GDM1 (cell line): ENCODE data around the gene RRP36.
A peak's percentile ranks its signal among the peaks of the same experiment; 100 is the strongest.

Experiments
- DNase-seq: peaks from one replicate; lab custom pipeline; 2025; lab: John Stamatoyannopoulos, UW

RRP36 gene

DNA sequence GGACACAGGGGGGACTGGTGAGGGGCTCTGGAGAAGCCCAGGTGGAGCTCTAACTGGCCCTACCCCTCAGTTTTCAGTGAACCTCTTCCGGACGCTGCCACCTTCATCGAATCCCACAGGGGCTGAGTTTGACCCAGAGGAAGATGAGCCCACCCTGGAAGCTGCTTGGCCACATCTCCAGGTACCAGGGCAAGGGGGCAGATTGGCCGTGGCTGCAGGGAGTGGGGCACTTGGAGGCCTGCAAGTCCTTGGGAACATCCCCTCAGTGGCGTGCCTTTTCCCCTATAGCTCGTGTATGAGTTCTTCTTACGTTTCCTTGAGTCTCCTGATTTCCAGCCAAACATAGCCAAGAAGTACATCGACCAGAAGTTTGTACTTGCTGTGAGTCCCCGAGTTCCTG lies 14.3 kb upstream of the RRP36 start:
- DNase-seq, result no peak

DNA sequence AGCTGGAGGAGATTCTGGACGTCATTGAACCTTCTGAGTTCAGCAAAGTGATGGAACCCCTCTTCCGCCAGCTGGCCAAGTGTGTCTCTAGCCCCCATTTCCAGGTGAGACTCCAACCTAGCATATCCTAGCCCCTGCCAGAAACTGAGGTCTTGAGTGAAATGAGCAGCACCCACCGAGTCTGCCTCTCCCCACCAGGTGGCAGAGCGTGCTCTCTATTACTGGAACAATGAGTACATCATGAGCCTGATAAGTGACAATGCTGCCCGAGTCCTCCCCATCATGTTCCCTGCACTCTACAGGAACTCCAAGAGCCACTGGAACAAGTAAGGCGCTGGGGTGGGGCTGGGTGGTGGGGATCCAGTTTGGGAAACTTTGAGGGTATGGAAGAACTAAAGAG lies 12.3 kb upstream of the RRP36 start:
- DNase-seq, result no peak

DNA sequence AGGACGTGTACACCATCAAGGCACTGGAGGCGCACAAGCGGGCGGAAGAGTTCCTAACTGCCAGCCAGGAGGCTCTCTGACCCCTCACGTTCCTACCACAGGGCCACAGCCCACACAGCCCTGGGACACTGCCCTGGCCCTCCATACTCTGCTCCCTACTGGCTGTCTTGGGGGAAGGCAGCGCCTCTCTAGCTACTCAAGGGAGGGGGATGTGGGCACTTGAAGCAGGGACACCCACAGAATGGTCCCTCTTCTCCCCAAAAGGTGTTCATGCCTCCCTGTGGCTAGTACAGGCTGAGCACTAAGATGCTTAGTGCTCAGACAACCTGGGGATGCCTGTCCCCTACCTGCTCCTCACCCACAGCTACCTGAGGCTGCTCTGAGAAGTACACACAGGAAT lies 10.2 kb upstream of the RRP36 start:
- no peak for DNase-seq

DNA sequence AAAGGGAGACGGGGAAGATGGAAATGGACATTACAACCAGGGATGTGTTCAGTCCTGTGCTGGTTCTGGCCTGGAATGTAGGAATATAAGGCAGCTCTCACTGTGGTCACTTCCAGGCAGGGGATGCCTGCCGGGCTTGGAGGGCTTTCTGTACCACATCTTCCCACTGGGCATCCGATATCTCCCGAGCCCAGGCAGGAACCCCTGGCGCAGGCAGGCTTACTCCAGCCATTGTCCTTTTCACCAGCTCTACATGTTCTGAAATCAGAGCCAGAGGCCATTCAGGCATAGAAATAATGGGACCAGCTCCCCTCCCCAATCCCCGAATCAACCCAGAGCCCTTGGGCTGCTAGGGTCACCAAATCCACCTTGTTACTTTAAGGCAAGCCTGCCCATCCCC lies 9.1 kb upstream of the RRP36 start:
- no peak for DNase-seq

DNA sequence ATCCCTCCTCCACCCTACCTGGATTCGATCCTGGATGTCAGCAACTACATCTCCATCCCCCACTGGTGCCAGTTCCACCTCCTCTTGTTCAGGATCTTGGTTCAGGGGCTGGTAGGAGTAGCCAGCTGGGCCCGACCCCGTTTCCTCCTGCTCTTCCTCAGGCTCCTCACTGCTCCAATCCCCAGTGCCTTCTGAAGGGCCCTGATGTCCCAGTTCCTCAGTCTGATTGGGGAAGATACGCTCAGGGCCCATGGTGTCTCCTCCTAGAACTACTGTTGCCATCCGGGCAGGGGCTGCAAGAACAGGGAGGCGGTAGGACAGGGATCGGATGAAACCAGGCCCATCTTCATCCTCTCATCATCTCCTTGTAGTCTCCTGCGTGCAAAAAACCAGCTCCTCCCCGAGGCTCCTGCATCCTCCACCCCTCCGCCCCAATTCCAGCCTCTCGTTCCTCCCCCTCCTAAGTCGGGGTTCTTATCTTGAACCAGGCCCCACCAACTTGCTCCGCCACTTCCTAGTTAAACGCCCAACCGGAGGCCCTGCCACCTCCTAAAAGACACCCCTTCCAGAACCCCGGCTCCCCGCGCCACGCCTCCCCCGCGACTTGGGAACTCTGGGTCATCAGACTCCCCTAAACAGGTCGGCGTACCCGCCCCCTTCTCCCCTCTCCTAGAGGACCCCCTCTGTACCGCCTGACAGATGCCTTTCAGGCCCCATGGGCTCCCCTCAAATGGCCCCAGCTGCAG lies 8.2 kb upstream of the RRP36 start:
- DNase-seq, result peak; percentile 65

DNA sequence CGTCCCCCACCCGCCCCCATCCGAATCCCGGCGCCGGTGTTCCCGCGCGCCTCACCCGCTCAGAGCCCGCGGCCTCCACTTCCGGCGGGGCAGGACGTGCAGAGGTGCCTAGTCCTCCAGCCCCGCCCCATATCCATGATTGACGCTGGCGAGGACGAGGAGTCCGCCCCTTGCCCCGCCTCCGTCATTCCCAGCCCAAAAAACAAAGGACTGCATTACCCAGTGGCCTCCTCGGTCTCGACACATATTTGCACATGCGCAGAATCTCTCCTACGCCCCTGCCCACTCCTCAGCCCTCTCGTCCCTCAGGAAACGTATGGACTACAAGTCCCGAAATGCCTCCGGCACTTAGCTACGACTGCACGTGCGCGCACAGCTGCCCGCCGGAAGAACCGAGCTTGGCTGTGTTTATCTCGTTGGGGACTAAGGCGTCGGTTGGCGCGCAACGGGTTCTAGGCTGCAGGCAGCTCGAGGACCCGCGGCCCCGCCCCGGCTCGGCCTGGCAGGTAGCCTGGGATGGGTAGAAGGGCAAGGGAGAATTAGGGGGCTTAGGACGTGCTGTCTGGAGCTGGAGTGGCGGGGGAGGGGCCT lies 7.5 kb upstream of the RRP36 start, which contains the start of the genes KLHDC3 and MEA1:
KLHDC3 (plus strand) TSS at position 407 of the 591 bp plus-strand sequence. CDS start 2,944 bp downstream, outside the sequence.
MEA1 (minus strand) TSS at position 104 of the 591 bp plus-strand sequence. CDS start 133 bp downstream, outside the sequence.
- DNase-seq, result peak; percentile 100

DNA sequence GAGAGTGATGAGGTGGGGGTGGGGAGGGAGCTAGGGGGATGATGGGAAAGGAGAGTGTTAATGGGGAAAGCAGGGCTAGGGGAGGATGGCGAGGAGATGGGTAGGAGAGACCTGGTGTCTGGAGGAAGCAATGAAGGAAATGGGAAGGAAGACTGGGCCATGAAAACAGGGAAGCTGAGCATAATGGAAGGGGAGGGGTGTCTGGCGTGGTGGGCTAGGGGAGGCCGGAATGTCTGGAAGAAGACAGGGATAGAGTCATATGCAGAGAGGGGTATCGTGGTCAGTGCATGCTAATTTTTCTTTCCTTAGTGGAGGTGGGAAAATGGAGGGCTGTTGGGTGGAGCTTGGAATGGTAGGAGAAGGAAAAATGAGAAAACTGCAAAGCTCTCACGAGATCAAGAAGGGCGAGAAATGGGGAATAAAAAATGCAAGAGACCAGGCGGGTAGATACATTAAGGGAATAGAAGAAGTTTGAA lies 7.0 kb upstream of the RRP36 start:
- DNase-seq, result no peak

DNA sequence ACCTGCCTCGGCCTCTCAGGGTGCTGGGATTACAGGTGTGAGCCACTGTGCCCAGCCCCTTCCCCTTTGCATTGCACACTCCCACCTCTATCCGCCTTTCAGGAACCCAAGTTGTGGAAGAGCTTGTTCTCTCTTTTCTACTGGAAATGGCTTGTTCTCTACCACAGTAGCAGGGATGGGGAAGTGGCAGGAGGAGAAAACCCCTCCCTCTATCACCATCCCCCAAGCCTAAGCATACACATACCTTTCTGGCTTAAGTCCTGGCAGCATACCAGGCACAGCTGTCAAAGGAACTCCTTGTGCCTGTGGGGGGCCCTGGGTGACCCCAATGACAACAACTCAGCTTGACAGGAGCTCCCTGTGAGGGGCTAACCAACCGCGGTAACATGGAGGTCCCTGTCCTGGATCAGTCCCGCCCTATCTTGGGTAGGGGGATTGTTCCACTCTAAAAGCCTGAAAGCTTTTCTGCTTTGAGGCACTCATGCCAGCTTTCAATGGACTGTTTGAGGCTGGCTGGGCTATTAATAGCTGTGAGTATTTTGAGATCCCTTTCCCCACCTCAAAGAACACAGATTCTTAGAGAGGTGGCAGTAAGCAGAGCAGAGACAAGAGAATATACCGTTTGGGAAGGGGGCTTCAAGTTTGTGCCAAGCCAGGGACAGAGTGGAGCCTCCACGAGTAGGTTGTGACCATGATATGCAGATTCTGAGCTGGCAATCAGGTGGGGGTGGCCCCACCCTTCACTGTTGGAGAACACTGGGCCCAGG lies 5.1 kb upstream of the RRP36 start:
- DNase-seq, result no peak

DNA sequence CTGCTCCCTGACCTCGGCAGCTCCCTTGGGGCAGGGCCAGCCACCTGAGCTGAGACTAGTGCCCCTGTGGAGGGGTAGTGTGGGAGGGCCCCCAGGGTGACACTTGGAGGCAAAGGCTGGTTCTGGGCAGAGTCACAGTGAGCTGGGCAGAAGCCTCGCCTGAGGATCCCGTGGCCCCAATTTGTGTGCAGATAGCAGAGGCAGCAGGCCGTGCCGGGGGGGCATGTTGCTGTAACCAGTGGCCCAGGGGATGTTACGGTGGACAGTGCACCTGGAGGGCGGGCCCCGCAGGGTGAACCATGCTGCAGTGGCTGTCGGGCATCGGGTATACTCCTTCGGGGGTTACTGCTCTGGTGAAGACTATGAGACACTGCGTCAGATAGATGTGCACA lies 4.5 kb upstream of the RRP36 start:
- DNase-seq, result no peak

DNA sequence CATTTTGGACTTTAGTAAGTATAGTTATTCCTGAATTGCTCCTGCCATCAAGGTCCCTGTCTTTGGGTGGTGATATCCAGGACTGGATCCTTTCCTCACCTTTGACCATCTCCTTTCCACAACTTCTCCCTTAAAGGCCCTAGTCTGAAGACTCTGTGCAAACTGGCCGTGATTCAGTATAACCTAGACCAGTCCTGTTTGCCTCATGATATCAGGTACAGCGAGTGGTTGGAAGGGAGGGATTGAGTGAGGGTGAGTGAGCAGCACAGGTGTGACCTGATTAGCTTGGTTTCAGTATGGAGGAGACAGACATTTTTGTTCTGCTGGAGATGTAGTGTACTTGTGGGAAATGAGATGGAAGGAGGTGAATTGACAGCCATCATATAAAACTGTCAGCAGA lies 2.3 kb upstream of the RRP36 start:
- DNase-seq, result no peak

DNA sequence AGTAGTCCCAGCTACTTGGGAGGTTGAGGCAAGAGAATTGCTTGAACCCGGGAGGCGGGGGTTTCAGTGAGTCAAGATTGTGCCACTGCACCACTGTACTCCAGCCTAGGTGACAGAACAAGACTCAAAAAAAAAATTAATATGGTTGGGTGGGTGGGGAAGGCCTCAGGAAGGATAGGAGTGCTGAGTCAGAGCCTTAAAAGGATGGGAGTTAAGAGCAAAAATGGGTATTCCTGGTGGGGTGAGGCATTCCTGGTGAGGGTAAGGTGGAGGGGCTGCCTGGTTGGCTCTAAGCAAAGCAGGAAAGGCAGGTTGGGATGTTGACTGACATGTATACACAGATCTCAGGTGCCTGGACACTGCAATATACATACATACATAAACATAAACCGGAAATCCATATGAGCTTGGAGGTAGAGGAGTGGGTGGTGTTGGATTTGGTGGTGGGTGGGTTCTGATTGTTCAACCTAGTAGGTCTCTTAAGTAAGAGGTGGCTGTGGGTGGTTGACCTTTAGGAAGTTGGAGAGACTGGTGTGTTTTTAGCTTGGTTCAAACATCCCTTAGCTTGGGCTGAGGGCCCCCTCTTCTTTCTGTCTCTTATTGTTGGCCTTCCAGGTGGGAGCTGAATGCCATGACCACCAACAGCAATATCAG lies 1.2 kb upstream of the RRP36 start:
- DNase-seq, result no peak

DNA sequence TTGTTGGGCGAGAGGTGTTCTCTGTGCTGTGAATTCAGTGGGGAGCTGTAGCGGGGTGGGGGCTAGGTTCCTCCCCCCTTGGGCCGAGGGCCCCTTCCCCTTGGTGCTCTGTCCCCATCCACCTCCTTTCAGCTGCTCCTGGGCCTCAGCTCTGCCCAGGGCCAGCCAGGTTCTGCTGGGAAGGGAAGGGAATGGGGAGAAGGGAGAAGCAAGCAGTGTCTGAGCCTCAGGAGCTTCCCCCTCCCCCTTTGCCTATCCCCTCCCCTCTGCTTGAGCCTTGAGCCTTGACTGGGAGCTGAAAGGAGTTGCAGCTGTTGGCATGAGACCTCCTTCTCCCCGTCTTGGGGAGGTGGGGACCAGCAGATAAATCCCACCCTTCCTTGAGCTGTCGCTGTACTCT lies 576 bp upstream of the RRP36 start:
- no peak for DNase-seq

DNA sequence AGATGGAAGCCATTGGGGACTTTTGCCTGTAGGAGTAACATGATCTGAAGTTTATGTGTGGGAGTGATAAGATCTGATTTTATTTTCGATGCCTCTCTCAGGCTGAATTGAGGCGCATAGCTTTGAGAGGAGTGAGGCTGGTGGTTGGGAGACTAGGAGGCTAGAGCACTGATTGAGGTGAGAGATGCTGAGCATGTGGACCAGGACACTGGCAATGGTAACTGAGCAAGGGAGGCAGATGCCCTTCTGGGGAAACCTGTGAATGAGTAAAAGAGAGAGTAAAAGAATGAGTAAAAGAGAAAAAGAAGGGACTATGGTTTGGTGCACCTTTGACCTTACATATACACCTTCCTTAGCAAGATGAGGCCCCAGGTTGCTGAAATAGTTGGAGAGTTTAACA lies 3.0 kb downstream of the RRP36 start:
- no peak for DNase-seq

DNA sequence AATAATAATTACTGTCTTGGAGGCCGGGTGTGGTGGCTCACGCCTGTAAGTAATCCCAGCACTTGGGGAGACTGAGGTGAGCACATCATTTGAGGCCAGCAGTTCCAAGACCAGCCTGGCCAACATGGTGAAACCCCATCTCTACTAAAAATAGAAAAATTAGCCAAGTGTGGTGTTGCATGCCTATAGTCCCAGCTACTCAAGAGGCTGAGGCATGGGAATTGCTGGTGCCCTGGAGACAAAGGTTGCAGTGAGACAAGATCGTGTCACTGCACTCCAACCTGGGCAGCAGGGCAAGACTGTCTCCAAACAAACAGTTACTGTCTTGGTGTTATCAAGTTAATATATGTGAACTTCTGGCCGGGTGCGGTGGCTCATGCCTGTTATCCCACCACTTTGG lies 4.9 kb downstream of the RRP36 start:
- no peak for DNase-seq

DNA sequence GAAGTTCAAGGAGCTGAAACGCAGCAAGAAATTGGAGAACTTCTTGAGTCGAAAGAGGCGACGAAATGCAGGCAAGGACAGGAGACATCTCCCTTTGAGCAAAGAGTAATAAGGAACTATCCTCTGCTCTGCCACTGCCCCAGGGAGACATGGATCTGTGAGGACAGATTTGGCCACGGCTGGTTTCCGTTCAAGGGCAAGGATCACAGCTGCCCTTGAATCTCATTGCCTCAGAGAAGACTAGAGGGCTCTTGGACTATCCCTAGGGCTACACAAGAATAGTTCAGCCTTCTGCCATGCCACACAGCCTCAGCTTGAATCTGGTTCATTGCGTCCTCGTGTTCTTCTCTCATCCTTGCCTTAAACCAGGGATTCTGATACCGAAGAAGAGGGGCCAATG lies 7.7 kb downstream of the RRP36 start:
- no peak for DNase-seq

DNA sequence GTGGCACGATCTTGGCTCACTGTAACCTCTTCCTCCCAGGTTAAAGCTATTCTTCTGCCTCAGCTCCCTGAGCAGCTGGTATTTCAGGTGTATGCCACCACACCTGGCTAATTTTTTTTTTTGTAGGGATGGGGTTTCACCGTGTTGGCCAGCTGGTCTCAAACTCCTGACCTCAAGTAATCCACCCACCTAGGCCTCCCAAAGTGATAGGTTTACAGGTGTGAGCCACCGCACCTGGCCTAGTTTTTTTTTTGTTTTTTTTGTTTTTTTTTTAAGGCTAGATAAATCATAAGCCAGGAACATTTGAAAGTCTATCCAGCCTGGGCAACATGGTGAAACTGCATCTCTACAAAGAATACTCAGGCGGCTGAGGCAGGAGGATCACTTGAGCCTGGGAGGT lies 10.9 kb downstream of the RRP36 start:
- no peak for DNase-seq

DNA sequence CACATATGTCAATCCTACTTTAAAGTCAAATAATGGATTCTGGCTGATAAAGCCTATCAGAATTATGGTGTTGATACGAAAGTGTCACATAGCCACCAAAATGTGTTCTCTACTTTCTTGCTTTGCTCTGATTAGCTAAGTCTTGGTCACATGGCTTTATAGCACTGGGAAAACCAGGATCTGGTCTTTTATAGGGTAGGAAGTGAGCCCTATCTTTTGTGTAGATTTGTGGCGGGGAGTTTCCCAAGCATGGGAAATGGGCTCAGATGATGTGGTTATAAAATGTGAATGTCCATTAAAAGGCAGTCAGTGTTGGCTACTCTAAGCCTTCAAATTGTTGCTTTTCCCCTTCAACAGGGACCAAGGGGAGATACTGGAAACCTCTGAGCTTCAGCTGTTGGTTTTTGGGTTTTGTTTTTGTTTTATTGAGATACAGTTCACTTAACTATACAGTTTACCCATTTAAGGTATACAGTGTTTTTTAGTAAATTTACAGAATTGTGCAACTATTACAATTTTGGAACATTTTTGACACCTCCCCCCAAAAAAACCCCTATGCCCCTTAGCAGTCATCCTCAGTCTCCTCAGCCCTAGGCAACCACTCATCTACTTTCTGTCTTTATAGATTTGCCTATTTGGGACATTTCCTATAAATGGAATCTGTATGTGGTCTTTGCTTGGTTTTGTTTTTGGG lies 12.2 kb downstream of the RRP36 start:
- DNase-seq, result no peak

DNA sequence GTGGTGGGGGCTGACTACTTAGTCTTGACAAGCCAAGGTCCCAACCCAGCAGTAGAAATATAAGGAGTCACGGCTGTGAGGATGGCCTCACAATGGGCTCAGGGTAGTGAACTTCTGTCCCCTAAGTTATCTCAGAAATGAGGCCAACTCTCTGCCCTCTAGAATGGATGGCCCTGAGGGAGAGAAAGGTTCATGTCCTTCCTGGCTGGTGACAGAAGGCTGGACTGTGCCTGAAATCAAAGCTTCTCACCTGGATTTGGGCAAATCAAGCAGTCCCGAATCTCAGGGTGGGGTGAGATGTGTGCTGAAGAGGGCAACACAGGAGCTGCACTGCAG lies 12.7 kb downstream of the RRP36 start:
- DNase-seq, result no peak

DNA sequence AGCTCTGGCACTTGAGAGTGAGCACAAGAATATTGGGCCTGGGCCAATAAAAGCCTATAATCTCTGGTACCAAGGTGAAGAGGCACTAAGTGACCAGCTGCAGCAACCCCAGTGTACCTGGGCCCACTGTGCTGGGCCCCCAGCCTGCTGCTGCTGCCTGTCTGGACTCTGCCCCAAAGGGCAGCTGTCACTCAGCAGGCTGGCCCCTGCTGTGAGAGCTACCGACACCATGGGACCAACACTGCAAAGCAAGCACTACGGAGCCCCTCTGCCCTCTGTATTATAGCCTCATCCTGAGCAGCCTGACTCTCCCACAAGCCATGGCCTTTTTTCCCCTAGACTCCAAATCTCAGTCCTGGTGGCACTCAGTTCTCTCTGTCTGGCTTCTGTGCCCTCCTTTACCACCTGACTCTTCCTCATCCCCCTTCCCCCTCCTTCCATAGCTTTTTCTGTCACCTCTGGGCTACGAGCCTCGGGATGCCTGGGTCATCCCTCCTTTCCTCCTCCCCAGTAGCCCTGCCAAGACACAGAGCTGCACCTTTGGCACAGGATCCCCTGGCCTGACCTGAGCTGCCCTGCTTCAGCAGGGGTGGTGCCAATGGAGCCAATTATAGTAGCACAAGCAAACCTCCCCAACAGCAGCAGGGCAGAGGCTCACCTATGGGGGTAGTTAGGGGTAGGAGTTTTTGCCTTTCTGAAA lies 14.2 kb downstream of the RRP36 start:
- no peak for DNase-seq

DNA sequence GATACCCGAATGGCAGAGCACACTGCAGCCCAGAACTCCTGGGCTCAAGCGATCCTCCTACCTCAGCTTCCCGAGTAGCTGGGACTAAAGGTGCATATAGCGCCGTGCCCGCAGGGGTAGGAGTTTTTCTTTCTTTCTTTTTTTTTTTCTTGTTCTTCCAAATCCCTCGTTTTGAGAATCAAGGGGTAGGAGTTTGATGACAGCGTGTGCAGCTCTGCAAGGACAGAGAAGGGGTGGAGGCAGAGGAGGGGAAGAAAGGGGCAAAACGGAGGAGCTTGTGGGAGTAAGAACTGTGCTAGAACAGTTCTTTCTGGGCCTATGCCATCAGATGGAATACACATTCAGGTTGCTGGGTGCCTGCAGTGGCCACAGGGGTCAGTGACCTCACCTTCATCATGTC lies 15.3 kb downstream of the RRP36 start:
- no peak for DNase-seq

DNA sequence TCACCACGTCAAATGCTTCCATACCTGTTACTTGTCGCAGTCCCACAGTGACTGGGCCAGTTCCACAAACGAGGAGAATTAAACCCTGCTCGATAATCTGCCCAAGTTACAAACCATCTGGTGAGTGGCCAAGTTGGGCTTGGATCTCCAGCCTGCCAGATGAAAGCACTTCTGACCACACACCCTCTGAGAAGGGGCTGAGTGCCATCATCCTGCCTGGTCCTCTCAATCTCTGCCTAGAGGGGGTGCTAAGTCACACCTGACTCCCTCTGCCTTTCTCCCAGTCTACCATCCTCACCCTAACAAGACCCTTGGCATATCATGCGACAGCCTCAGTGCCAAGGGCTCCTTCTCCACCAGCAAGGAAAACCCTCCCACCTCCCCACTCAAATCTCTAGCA lies 15.8 kb downstream of the RRP36 start:
- no peak for DNase-seq
